Measurements from ENCODE around the gene TBR1. TPM values are rescaled to one million over a fixed set of nuclear protein-coding genes. Genes with fewer than 3 reads are reported as not detected.

TBR1 gene
- total RNA-seq, 1 donor from 2014 or later = not detected

GRCh38 chr2:161426922-161427663 is 11.0 kb downstream of the TBR1 start:
- peak; percentile 42 to 49 for DNase-seq (ENCODE audit: low read depth in 2 of 2)

GRCh38 chr2:161427664-161428587 is 11.8 kb downstream of the TBR1 start:
- DNase-seq (ENCODE audit: low read depth in 2 of 2) = no peak

GRCh38 chr2:161430386-161430785 is 14.3 kb downstream of the TBR1 start:
- DNase-seq (ENCODE audit: low read depth in 2 of 2) = no peak

GRCh38 chr2:161432107-161432506 is 16.0 kb downstream of the TBR1 start:
- no peak for DNase-seq (ENCODE audit: low read depth in 2 of 2)

- DNase-seq (ENCODE audit: low read depth in 2 of 2) = no peak
Observed at GRCh38 chr2:161434118-161434517, 18.0 kb downstream of the TBR1 start.

GRCh38 chr2:161436411-161436810 is 20.3 kb downstream of the TBR1 start:
- DNase-seq (ENCODE audit: low read depth in 2 of 2) = peak in 1 of 2 donors; percentile 34

- no peak for DNase-seq (ENCODE audit: low read depth in 2 of 2)
Observed at GRCh38 chr2:161438598-161438997, 22.5 kb downstream of the TBR1 start.

GRCh38 chr2:161445097-161445496 is 29.0 kb downstream of the TBR1 start:
- DNase-seq (ENCODE audit: low read depth in 2 of 2) = no peak

GRCh38 chr2:161448431-161448830 is 32.3 kb downstream of the TBR1 start:
- no peak for DNase-seq (ENCODE audit: low read depth in 2 of 2)

GRCh38 chr2:161471631-161472030 is 55.5 kb downstream of the TBR1 start:
- no peak for DNase-seq (ENCODE audit: low read depth in 2 of 2)

- DNase-seq (ENCODE audit: low read depth in 2 of 2) = no peak
Observed at GRCh38 chr2:161474920-161475319, 58.8 kb downstream of the TBR1 start.

Other genes with a start within 250 kb of the TBR1 start
- 47.0 and 63.0 TPM in 2 replicates for gene PSMD14, start 107.9 kb upstream of the TBR1 start, total RNA-seq
- not detected in 2 replicates for gene SLC4A10, start 208.1 kb downstream of the TBR1 start, total RNA-seq